ENCODE measurements around the gene TMC2.
"Not testable (repeated sequence)": the region's sequence is repeated elsewhere in the genome, so short reads cannot be mapped to it uniquely, and the experiment has no call there.

TMC2 gene

GRCh38 chr20:2536560-2536986 is at the start of gene TMC2:
TMC2 (plus strand) TSS chr20:2536573; CDS start chr20:2536622, 49 bp downstream.
- no peak for DNase-seq (ENCODE audit: low read depth in 2 of 2, low spot score in 1 of 2)

GRCh38 chr20:2502808-2503384 is 33.5 kb upstream of the TMC2 start:
- DNase-seq (ENCODE audit: low read depth in 2 of 2, low spot score in 1 of 2): not testable (repeated sequence)

GRCh38 chr20:2504803-2505202 is 31.6 kb upstream of the TMC2 start:
- not testable (repeated sequence) for DNase-seq (ENCODE audit: low read depth in 2 of 2, low spot score in 1 of 2)

GRCh38 chr20:2506426-2506825 is 29.9 kb upstream of the TMC2 start:
- not testable (repeated sequence) for DNase-seq (ENCODE audit: low read depth in 2 of 2, low spot score in 1 of 2)

- DNase-seq (ENCODE audit: low read depth in 2 of 2, low spot score in 1 of 2): no peak
These were observed 28.9 kb upstream of the TMC2 start for GRCh38 chr20:2507464-2507863.

- DNase-seq (ENCODE audit: low read depth in 2 of 2, low spot score in 1 of 2): no peak
These were observed 28.3 kb upstream of the TMC2 start for GRCh38 chr20:2507875-2508630.

GRCh38 chr20:2508631-2509467 is 27.5 kb upstream of the TMC2 start, which contains the start of gene ZNF343:
ZNF343 (minus strand) TSS chr20:2508915; CDS start chr20:2493895, 15,020 bp downstream.
- DNase-seq (ENCODE audit: low read depth in 2 of 2, low spot score in 1 of 2): peak; percentile 51

- no peak for DNase-seq (ENCODE audit: low read depth in 2 of 2, low spot score in 1 of 2)
These were observed 26.9 kb upstream of the TMC2 start for GRCh38 chr20:2509468-2509781.

GRCh38 chr20:2509794-2510193 is 26.6 kb upstream of the TMC2 start:
- no peak for DNase-seq (ENCODE audit: low read depth in 2 of 2, low spot score in 1 of 2)

GRCh38 chr20:2515203-2515602 is 21.2 kb upstream of the TMC2 start:
- DNase-seq (ENCODE audit: low read depth in 2 of 2, low spot score in 1 of 2): no peak

- no peak for DNase-seq (ENCODE audit: low read depth in 2 of 2, low spot score in 1 of 2)
These were observed 20.0 kb upstream of the TMC2 start for GRCh38 chr20:2516399-2516798.

GRCh38 chr20:2518096-2518495 is 18.3 kb upstream of the TMC2 start:
- DNase-seq (ENCODE audit: low read depth in 2 of 2, low spot score in 1 of 2): no peak

GRCh38 chr20:2518558-2518957 is 17.8 kb upstream of the TMC2 start:
- DNase-seq (ENCODE audit: low read depth in 2 of 2, low spot score in 1 of 2): no peak

- no peak for DNase-seq (ENCODE audit: low read depth in 2 of 2, low spot score in 1 of 2)
These were observed 17.1 kb upstream of the TMC2 start for GRCh38 chr20:2519115-2519809.

- DNase-seq (ENCODE audit: low read depth in 2 of 2, low spot score in 1 of 2): no peak
These were observed 15.8 kb upstream of the TMC2 start for GRCh38 chr20:2520617-2521016.

- no peak for DNase-seq (ENCODE audit: low read depth in 2 of 2, low spot score in 1 of 2)
These were observed 14.7 kb upstream of the TMC2 start for GRCh38 chr20:2521369-2522305.

- not testable (repeated sequence) for DNase-seq (ENCODE audit: low read depth in 2 of 2, low spot score in 1 of 2)
These were observed 13.4 kb upstream of the TMC2 start for GRCh38 chr20:2522826-2523429.

- peak; percentile 77 to 90 for DNase-seq (ENCODE audit: low read depth in 2 of 2, low spot score in 1 of 2)
These were observed 12.3 kb upstream of the TMC2 start for GRCh38 chr20:2523919-2524708.
